H1 (cell line): ENCODE data around the gene ENDOG. TPM values are rescaled to one million over a fixed set of nuclear protein-coding genes. Genes with fewer than 3 reads are reported as not detected.

ENCODE experiments used
- ASH2L ChIP-seq: fragments of 200-600, 300-600 bp; sonication (generic); IDR thresholded peaks from one replicate; pipeline ENCODE4 v1.7.1; 2017; ENCODE audit warnings: low read length
- BACH1 ChIP-seq: IDR thresholded peaks from 2 replicates; pipeline ENCODE4 v1.6.1; 2012; ENCODE audit warnings: low read length, improper control_type of control experiment
- BRCA1 ChIP-seq: IDR thresholded peaks from 2 replicates; pipeline ENCODE4 v1.6.1; 2012; ENCODE audit warnings: low read depth, low read length, improper control_type of control experiment
- CEBPB ChIP-seq: IDR thresholded peaks from 2 replicates; pipeline ENCODE4 v1.6.1; 2012; ENCODE audit warnings: low read depth, low read length
- CREB1 ChIP-seq: IDR thresholded peaks from 2 replicates; pipeline ENCODE4 v1.6.1; 2012; ENCODE audit warnings: inconsistent platforms
- CTCF ChIP-seq, 3 experiments: IDR thresholded peaks; 1 replicate in 2 of 3; 2 replicates in 1 of 3; pipeline versions ENCODE4 v1.5.1 to v1.6.1; 2011; ENCODE audit warnings: low read length in 3 of 3, mild to moderate bottlenecking in 3 of 3, inconsistent platforms in 2 of 3, low read depth in 1 of 3, moderate library complexity in 1 of 3; ENCODE audit not compliant: insufficient read depth in 1 of 3; ENCODE audit errors: control extremely low read depth in 1 of 3
- EZH2 ChIP-seq: fragments of 200-600 bp; sonication (generic); IDR thresholded peaks from 2 replicates; pipeline ENCODE4 v1.7.1; 2012; ENCODE audit warnings: low read depth, mild to moderate bottlenecking, moderate library complexity, low read length, inconsistent platforms; ENCODE audit not compliant: severe bottlenecking
- GABPA ChIP-seq: IDR thresholded peaks from 2 replicates; pipeline ENCODE4 v1.6.1; 2011; ENCODE audit warnings: mild to moderate bottlenecking, low read length, moderate library complexity, borderline replicate concordance; ENCODE audit not compliant: insufficient read depth
- HDAC2 ChIP-seq, 2 experiments: fragments of 300-600 bp in 1 of 2; sonication (generic) in 1 of 2; IDR thresholded peaks; 2 replicates each; pipeline ENCODE4 v1.6.1; 2011 to 2012; ENCODE audit warnings: low read depth in 2 of 2, low read length in 2 of 2, mild to moderate bottlenecking in 2 of 2, moderate library complexity in 2 of 2, borderline replicate concordance in 1 of 2, inconsistent platforms in 1 of 2
- JUND ChIP-seq: IDR thresholded peaks from 2 replicates; pipeline ENCODE4 v1.6.1; 2011; ENCODE audit warnings: mild to moderate bottlenecking, improper control_type of control experiment, low read length
- KDM5A ChIP-seq: fragments of 200-600 bp; IDR thresholded peaks from 2 replicates; pipeline ENCODE4 v1.7.1; 2012; ENCODE audit warnings: mild to moderate bottlenecking, low read length, inconsistent platforms, mixed read lengths
- MAX ChIP-seq: IDR thresholded peaks from 2 replicates; pipeline ENCODE4 v1.6.1; 2012; ENCODE audit warnings: inconsistent platforms
- RAD21 ChIP-seq, 2 experiments: IDR thresholded peaks in 1 of 2; conservative IDR thresholded peaks in 1 of 2; 2 replicates each; pipeline ENCODE4 v1.6.1; 2011; ENCODE audit warnings: low read depth in 2 of 2, low read length in 2 of 2, improper control_type of control experiment in 1 of 2, inconsistent platforms in 1 of 2, mild to moderate bottlenecking in 1 of 2, moderate library complexity in 1 of 2
- RFX5 ChIP-seq: IDR thresholded peaks from 2 replicates; pipeline ENCODE4 v1.6.1; 2011; ENCODE audit warnings: low read depth, low read length, improper control_type of control experiment, borderline replicate concordance
- RNF2 ChIP-seq: fragments of 200-900, 300-1000 bp; sonication (generic); IDR thresholded peaks from 2 replicates; pipeline ENCODE4 v1.7.1; 2016; ENCODE audit warnings: borderline replicate concordance, low read depth, mild to moderate bottlenecking, antibody characterized with exemption, low read length; ENCODE audit not compliant: poor library complexity, severe bottlenecking; ENCODE audit errors: missing control alignments
- SAP30 ChIP-seq: fragments of 300-600 bp; sonication (generic); IDR thresholded peaks from 2 replicates; pipeline ENCODE4 v1.7.1; 2012; ENCODE audit warnings: low read length, moderate library complexity, mild to moderate bottlenecking, inconsistent platforms; ENCODE audit not compliant: insufficient read depth, insufficient replicate concordance
- SIRT6 ChIP-seq: IDR thresholded peaks from one replicate; pipeline ENCODE4 v1.7.1; 2012; ENCODE audit warnings: low read length, inconsistent platforms
- SIX5 ChIP-seq: IDR thresholded peaks from 2 replicates; pipeline ENCODE4 v1.6.1; 2011; ENCODE audit warnings: mild to moderate bottlenecking, low read depth, low read length
- SP2 ChIP-seq: IDR thresholded peaks from 2 replicates; pipeline ENCODE4 v1.6.1; 2012; ENCODE audit warnings: mild to moderate bottlenecking, low read length, inconsistent platforms
- SP4 ChIP-seq: IDR thresholded peaks from 2 replicates; pipeline ENCODE4 v1.6.1; 2012; ENCODE audit warnings: low read length, inconsistent platforms
- SRF ChIP-seq: IDR thresholded peaks from 2 replicates; pipeline ENCODE4 v1.6.1; 2011; ENCODE audit warnings: mild to moderate bottlenecking, low read depth, low read length, moderate library complexity
- TBP ChIP-seq: IDR thresholded peaks from 2 replicates; pipeline ENCODE4 v1.6.1; 2011; ENCODE audit warnings: low read depth, low read length, improper control_type of control experiment
- polyA plus RNA-seq, 7 experiments: library from polyadenylated mRNA; depleted of rRNA in 3 of 7; stranded (reverse) in 5 of 7; unstranded in 2 of 7; fragments of >200 nt in 5 of 7; fragments of 200-250 nt in 2 of 7; gene quantifications; 1 replicate in 5 of 7; 2 replicates in 1 of 7; 4 replicates in 1 of 7; pipeline versions ENCODE4 v1.2.1 to v1.2.3, GENCODE V29; 2011 to 2013; ENCODE audit warnings: missing spikeins in 2 of 7, mixed read lengths in 2 of 7
- total RNA-seq: library from RNA; stranded (reverse); fragmentation: NEBNext Ultra II Directional; extraction: Animal tissue kit (Norgen Biotek cat#: 25700); gene quantifications from 2 replicates; pipeline ENCODE4 v1.2.1, GENCODE V29; 2021

The ENDOG gene
- total and polyA plus RNA-seq, 2 of the 8 experiments (the other 6 are each of a cell fraction or from before 2014, with no cell fraction given), result 17.5 to 23.4 TPM

- TF ChIP-seq KDM5A (peak; percentile 81), SIRT6 (no peak), SP2 (no peak), SIX5 (no peak), ASH2L (peak; percentile 58), MAX (peak; percentile 79), RAD21 (IDR thresholded peaks at IDR 0.05 in 1 of 2, conservative IDR thresholded peaks at IDR 0.05 in 1 of 2; ENCODE audit: low read depth in 2 of 2, low read length in 2 of 2) (no peak), SP4 (0 out of 2 replicates have a peak, but pooled peaks have one; percentile 70), EZH2 (no peak), SAP30 (no peak), RFX5 (no peak), CREB1 (peak; percentile 74), JUND (no peak), TBP (peak; percentile 55; the same call in 1 of the 2 replicates), CTCF (IDR thresholded peaks at IDR 0.05; ENCODE audit: control extremely low read depth in 1 of 3, insufficient read depth in 1 of 3, low read depth in 1 of 3, low read length in 3 of 3) (no peak), RNF2 (no peak), BACH1 (no peak), CEBPB (no peak), HDAC2 (IDR thresholded peaks at IDR 0.05; ENCODE audit: borderline replicate concordance in 1 of 2, low read depth in 2 of 2, low read length in 2 of 2) (no peak), BRCA1 (no peak), GABPA (peak; percentile 28; the same call in 1 of the 2 replicates), SRF (no peak)
Observed at GRCh38 chr9:128829477-128830251, 11.4 kb downstream of the ENDOG start, which contains the start of gene SPOUT1 (continued).
